HAP-1 (cell line): ENCODE measurements around the gene OGN.
A peak's percentile ranks its signal among the peaks of the same experiment; 100 is the strongest.
"Not testable (repeated sequence)": the region's sequence is repeated elsewhere in the genome, so short reads cannot be mapped to it uniquely, and the experiment has no call there.

Experiments
- DNase-seq, 2 experiments: peaks; one replicate each; pipeline ENCODE4 v3.0.0-alpha.2; 2016 to 2020; ENCODE audit warnings: low spot score in 2 of 2
- H3K27me3 ChIP-seq: fragments of 250-450 bp; sonication (Bioruptor Pico); 2 replicates; pipeline ENCODE4 v1.5.1; 2020; ENCODE audit warnings: low read depth, mild to moderate bottlenecking, moderate library complexity
- H3K36me3 ChIP-seq: fragments of 250-450 bp; sonication (Bioruptor Pico); replicated peaks from 2 replicates; pipeline ENCODE4 v1.5.1; 2020; ENCODE audit warnings: mild to moderate bottlenecking
- H3K4me1 ChIP-seq: fragments of 250-450 bp; sonication (Bioruptor Pico); 2 replicates; pipeline ENCODE4 v1.5.1; 2020; ENCODE audit warnings: mild to moderate bottlenecking
- H3K4me3 ChIP-seq: fragments of 250-450 bp; sonication (Bioruptor Pico); 2 replicates; pipeline ENCODE4 v1.5.1; 2020; ENCODE audit warnings: mild to moderate bottlenecking, moderate library complexity
- H3K9me3 ChIP-seq: fragments of 250-450 bp; sonication (Bioruptor Pico); 2 replicates; pipeline ENCODE4 v1.5.1; 2020; ENCODE audit warnings: mild to moderate bottlenecking, moderate library complexity
- in situ Hi-C: fragments of 300-500 bp; cut with MboI; formaldehyde crosslinking; loops from 3 replicates; pipeline ENCODE4 v1.14.3; 2020; ENCODE audit warnings: low sequenced_read_pairs, inconsistent platforms, mixed read lengths

Gene OGN

DNA sequence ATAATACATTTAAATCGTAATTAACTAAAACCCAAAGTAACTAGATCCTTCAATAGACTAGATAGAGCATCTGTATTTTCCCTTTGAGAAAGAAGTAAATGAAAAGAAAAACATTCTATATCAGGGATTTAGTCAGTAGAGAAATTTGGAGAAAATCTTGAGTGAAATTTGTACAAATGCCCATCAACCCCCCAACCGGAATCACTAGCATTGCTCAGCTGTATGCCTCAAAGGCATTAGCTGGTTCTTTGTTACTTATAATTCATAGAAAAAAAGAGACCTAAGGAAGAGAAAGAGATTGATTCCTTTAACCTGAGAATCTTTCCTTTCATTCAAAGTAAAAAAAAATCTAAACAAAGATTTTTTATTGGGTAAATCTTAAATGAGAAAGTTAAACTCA lies 19.2 kb upstream of the OGN start:
- in situ Hi-C loops, result no loop called here

DNA sequence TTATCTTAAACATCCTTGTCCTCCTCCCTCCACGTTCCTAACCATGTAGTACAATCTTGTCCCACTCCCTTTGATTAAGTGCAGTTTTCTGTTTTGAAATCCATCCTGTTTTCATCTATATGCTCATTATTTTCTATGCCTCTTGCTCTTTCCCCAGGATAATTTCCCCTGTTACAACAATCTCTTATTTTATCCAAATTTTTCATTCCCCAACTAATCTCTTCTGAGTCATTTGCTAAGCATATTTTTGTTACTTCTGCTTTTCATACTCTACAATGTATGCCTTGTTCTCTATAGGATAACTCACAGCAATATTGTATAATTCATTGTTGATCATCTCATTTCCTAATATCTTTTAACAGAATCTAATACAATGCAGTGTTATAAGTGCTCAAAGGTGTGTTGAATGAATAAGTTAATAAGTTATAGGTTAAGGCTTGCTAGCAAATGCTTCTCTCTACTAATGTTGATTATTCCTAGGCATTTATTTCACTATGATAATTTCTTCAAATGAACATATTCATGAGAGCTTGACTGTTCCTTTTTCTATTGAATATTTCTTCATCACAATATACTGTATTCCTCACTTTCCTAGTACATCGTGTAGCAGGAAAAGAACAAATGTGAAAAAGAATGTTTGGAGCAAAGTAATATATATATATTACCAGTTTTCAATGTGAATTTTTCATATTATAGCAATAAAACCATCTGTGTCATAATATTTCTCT lies 18.4 kb upstream of the OGN start:
- no peaks in the 10 kb centered on the region for H3K27me3 ChIP-seq
- no peak for DNase-seq
- H3K9me3 ChIP-seq, result no peaks in the 10 kb centered on the region
- H3K36me3 ChIP-seq, result no peaks in the 10 kb centered on the region
- H3K4me1 ChIP-seq, result peaks cover 11% of the 10 kb centered on the region
- no peak overlapping the region for H3K4me3 ChIP-seq
- in situ Hi-C loops, result no loop called here

More for the DNA sequence above, 19.2 kb upstream of the OGN start:
- no peak overlapping the region for H3K4me3 ChIP-seq
- H3K36me3 ChIP-seq, result no peaks in the 10 kb centered on the region
- H3K9me3 ChIP-seq, result no peaks in the 10 kb centered on the region
- peaks cover 11% of the 10 kb centered on the region for H3K4me1 ChIP-seq
- no peaks in the 10 kb centered on the region for H3K27me3 ChIP-seq
- DNase-seq, result peak in 1 of 2 experiments; percentile 31

DNA sequence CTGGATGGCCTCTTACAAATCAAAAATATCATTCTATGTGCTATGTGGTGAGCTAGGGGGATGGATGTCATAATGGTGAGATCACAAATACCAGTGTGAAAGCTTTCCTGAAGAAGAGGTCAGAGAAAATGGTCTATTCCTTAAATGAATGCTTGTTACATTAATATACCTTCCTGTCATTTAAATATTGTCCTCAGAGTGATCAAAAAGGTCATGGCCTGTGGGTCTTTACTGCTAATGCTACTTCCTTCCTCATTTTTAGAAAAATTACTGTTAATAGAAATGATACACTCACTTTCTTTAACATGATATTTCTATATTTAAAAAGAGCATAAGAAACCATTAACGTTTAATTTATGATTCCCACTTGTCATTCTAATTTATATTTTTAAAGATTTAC lies 10.2 kb upstream of the OGN start:
- H3K4me3 ChIP-seq, result no peak overlapping the region
- in situ Hi-C loops, result no loop called here
- DNase-seq, result no peak
- no peaks in the 10 kb centered on the region for H3K9me3 ChIP-seq
- no peaks in the 10 kb centered on the region for H3K27me3 ChIP-seq
- no peaks in the 10 kb centered on the region for H3K36me3 ChIP-seq
- peaks cover 11% of the 10 kb centered on the region for H3K4me1 ChIP-seq

DNA sequence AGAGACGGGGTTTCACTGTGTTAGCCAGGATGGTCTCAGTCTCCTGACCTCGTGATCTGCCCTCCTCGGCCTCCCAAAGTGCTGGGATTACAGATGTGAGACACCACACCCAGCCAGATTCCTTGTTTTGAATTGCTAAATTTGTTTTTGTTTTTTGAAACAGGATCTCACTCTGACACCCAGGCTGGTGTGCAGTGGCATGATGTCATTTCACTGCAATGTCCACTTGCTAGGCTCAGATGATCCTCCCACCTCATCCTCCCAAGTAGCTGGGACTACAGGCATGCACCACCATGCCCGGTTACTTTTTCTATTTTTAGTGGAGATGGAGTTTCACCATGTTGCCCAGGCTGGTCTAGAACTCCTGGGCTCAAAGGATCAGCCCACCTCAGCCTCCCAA lies 6.8 kb upstream of the OGN start:
- DNase-seq, in situ Hi-C loops, H3K27me3 ChIP-seq, H3K36me3 ChIP-seq, H3K9me3 ChIP-seq, H3K4me3 ChIP-seq: not testable (repeated sequence)
- peaks cover 11% of the 10 kb centered on the region for H3K4me1 ChIP-seq

DNA sequence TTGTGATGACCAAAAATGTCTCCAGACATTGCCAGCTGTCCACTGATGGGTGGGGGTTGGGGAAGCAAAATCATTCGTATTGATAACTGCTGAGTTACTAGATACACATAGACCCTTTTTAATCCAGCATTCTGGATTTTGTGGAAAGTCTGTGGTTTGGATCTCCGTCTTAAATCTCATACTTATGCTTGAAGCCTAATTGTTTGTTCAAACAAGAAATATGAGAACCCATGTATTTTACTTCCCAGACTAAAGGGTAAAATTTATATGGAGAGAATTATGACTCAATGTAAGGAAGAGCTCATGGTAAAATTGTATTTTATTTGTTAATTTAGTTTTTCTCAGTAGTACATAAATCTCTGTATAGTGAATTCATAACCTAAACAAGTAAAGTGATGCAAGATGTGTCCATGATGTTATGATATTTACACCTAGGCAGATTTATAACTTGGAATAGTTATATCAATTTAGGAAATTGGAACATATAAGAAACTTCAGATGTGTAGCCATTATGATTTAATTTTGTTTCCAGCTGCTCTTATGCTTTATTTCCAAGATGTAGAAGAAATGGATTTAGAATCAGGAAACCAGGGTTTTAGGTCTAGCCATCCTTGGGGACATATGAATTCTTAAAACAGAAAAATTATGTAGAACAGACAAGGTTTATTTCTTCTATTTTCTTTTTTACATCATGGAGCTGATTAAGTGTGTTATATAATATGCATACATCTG lies 4.5 kb upstream of the OGN start:
- in situ Hi-C loops, result no loop called here
- peaks cover 4% of the 10 kb centered on the region for H3K4me1 ChIP-seq
- no peaks in the 10 kb centered on the region for H3K36me3 ChIP-seq
- H3K9me3 ChIP-seq, result no peaks in the 10 kb centered on the region
- DNase-seq, result no peak
- no peaks in the 10 kb centered on the region for H3K27me3 ChIP-seq
- H3K4me3 ChIP-seq, result no peak overlapping the region

DNA sequence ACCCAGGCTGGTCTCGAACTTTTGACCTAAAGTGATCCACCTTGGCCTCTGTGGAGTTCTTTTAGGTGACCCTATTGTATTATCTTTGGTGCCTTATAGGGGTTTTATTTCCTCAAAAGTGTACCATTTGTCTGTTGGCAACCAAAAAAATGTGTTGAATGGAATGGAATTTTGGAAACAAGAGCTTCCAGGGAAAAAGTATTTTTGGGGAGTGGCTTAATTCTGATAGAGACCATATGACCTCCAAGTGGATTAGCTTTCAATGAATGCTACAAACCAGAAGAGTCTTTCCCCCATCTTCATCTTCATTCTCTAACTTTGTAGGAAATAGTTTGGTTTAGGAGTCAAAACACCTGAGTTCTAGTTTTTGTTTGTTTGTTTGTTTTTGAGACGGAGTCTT lies 3.4 kb upstream of the OGN start:
- Histone ChIP-seq H3K9me3 (no peaks in the 10 kb centered on the region), H3K4me1 (no peaks in the 10 kb centered on the region; the same call in 1 of the 2 replicates), H3K27me3 (no peaks in the 10 kb centered on the region), H3K4me3 (no peak overlapping the region), H3K36me3 (no peaks in the 10 kb centered on the region)
- in situ Hi-C loops, result no loop called here
- DNase-seq, result no peak

DNA sequence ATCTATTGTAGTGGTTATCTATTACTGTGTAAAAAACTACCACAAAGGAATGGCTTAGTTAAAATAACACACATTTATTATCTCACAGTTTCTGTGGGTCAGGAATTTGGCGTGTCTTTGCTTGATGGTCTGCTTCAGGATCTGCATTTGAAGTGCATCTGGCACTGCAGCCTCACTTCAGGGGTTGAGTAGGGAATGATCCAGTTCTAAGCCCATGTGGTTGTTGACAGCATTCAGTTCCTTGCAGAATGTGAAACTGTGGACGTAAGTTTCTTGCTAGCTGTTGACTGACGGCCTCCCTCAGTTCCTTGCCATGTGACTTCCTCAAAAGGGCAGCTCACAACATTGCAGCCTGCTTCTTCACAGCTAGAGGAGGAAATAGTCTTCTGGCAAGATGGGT lies 2.1 kb upstream of the OGN start:
- no peak for DNase-seq
- in situ Hi-C loops, result no loop called here
- no peaks in the 10 kb centered on the region for H3K36me3 ChIP-seq
- no peaks in the 10 kb centered on the region for H3K27me3 ChIP-seq
- H3K4me3 ChIP-seq, result no peak overlapping the region
- no peaks in the 10 kb centered on the region; the same call in 1 of the 2 replicates for H3K4me1 ChIP-seq
- no peaks in the 10 kb centered on the region for H3K9me3 ChIP-seq

DNA sequence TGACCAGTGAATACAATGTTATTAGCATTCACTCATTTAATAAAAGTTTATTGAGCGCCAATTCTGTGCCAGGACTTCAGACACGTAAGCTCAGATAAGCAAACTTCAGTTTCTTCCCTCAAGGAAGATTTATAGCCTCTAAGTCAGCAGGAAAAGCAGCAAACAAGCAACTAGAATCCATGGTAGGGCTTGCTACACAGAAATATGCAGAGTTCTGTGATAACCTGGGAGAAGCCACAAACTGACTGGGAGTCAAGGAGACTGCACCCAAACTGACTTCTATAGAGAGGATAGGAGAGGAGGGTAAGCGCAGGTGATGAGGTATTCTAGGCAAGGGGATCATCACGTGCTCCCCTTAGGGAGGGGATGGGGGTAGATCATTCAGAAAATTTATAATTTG lies 1.4 kb upstream of the OGN start:
- H3K4me1 ChIP-seq, result no peaks in the 10 kb centered on the region; the same call in 1 of the 2 replicates
- in situ Hi-C loops, result no loop called here
- no peak for DNase-seq
- no peak overlapping the region for H3K4me3 ChIP-seq
- H3K36me3 ChIP-seq, result no peaks in the 10 kb centered on the region
- H3K9me3 ChIP-seq, result no peaks in the 10 kb centered on the region
- no peaks in the 10 kb centered on the region for H3K27me3 ChIP-seq

DNA sequence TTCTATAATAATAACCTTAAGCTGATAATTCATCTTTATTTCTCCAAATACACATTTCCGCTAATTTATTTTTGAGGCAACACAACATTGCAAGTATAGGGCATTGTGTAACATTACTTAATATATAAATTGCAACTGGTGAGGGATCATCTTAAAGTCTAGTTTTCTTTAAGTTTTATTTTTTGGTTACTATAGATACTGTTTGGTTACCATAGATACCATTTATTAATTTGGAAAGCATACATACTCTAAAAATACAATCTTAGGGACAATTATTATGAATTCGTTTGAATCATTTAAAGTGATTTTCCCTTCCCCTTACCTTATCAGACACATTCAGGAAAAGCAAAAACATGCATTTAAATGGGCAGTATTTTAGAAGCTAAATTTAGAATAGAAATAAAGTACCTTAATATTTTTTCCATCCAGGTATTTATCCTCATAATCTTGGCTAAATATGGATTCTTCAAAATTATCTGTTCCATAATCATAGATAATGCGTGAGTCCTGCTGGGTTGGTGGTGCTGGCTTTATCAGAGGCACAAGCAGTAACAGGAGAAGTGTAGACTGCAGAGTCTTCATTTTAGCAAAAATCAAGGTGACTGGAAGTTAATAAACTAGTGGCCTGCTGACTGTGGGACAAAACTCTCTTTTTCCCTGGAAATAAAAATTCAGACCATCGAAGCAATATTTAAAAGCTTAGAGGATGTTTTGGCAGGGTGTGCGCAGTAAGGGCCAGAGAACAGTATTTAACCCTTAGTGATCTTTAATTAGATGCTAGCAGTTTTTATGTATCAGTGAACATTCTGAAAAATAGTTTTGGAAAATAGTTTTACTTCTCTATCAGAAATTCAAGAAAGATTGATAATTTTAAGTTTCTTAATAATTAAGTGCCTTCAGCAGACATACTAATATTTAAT lies 1.3 kb downstream of the OGN start:
- in situ Hi-C loops, result no loop called here
- Histone ChIP-seq H3K4me3 (no peak overlapping the region), H3K27me3 (no peaks in the 10 kb centered on the region), H3K36me3 (no peaks in the 10 kb centered on the region), H3K4me1 (no peaks in the 10 kb centered on the region; the same call in 1 of the 2 replicates), H3K9me3 (no peaks in the 10 kb centered on the region)
- DNase-seq, result no peak

DNA sequence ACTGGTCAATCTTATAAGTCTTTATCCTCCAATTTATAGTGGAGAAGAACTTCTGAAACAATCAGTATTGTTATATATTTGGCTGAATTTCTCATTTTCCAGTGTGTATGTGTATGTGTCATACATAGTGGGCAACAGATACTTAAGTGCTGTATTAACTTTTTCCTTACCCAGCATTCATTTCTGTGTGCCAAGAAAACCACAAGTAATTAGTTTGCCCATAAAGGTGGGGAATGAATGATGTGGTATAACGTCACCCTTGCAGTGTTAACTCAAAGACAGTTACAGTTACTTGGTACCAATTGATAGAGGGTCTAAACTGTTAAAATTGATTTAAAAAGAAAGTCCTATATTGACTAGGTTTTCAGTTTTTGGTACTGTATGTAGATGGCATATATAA lies 2.0 kb downstream of the OGN start:
- H3K27me3 ChIP-seq, result no peaks in the 10 kb centered on the region
- no peaks in the 10 kb centered on the region for H3K36me3 ChIP-seq
- DNase-seq, result no peak
- in situ Hi-C loops, result no loop called here
- no peaks in the 10 kb centered on the region for H3K9me3 ChIP-seq
- H3K4me3 ChIP-seq, result no peak overlapping the region
- H3K4me1 ChIP-seq, result no peaks in the 10 kb centered on the region; the same call in 1 of the 2 replicates

DNA sequence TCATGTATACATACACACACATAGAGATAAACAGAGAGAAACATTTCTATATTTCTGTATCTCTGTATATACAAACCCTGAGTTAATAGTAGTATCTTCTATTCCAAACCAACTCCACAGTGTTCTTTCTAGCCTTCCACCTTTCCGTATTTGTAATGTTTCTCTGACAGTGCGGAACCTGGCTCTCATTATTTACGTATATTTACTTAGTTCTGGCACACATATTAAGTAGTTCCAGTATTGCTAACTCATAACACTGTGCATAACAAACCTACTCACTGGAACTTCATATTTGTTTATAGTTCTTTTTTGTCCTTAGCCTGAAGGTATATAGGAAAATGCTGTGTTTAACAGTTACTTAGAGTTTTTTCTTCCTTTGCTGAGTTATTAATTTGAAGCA lies 6.5 kb downstream of the OGN start:
- in situ Hi-C loops, result no loop called here

DNA sequence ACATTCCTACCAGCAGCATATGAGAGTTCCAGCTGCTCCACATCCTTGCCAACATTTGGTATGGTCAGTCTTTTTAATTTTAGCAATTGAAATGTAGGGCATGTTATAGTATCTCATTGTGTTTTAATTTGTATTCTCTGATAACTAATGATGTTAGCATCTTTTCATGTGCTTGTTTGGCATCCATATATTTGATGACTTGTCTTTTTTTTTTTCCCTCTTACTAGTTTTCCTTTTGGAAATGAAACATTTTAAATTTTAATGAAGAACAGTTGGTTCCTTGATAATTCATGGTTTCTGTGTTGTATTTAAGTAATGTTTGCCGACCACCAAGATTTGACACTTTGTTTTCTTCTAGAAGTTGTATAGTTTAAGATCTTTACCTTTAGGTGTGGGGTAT lies 8.8 kb downstream of the OGN start:
- H3K4me1 ChIP-seq, result no peaks in the 10 kb centered on the region
- no peaks in the 10 kb centered on the region for H3K9me3 ChIP-seq
- H3K4me3 ChIP-seq, result no peak overlapping the region
- in situ Hi-C loops, result no loop called here
- no peaks in the 10 kb centered on the region for H3K36me3 ChIP-seq
- H3K27me3 ChIP-seq, result no peaks in the 10 kb centered on the region
- DNase-seq, result no peak

More for the DNA sequence above, 6.5 kb downstream of the OGN start:
- DNase-seq, result no peak
- no peaks in the 10 kb centered on the region for H3K9me3 ChIP-seq
- no peaks in the 10 kb centered on the region for H3K27me3 ChIP-seq
- H3K4me1 ChIP-seq, result no peaks in the 10 kb centered on the region
- H3K4me3 ChIP-seq, result no peak overlapping the region
- no peaks in the 10 kb centered on the region for H3K36me3 ChIP-seq

DNA sequence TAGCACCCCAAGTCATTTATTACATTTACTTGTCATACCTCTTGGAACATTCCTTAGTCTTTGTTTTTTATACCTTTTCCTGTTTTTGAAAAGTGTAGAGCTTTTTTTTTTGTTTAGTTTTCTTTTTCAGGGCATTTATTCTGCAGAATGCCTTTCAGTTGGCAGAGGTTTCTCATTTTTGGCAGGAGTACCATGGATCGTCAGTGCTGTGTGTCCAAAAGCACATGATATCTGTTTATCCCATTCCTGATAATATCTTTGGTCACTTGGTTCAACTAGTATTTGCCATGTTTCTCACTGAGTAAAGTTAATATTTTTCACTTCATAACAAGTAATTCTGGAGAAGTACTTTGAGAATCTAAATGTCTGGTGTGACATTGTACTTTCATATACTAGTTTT lies 10.7 kb downstream of the OGN start:
- in situ Hi-C loops, result no loop called here
- Histone ChIP-seq H3K27me3 (no peaks in the 10 kb centered on the region), H3K9me3 (no peaks in the 10 kb centered on the region), H3K36me3 (no peaks in the 10 kb centered on the region), H3K4me1 (no peaks in the 10 kb centered on the region), H3K4me3 (no peak overlapping the region)
- DNase-seq, result no peak

DNA sequence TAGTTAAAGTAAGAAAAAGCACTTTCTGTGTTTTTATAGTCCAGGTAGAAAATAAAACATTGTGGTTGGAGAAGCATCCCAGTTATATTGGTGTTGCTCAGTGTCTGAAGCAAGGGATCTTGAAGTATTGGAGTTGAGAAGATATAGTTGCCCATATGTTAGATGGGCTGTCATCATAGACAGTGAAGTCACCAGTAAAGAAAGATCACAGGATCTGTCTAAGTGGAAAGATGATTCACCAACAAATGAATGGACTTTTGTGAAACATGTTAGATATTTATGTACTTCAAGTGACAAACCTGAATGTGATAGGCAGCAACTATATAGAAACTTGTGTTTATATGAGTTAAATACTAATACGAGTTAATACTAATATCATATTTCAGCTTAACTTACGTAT lies 11.7 kb downstream of the OGN start:
- H3K4me3 ChIP-seq, result no peak overlapping the region
- no peaks in the 10 kb centered on the region for H3K4me1 ChIP-seq
- no peaks in the 10 kb centered on the region for H3K27me3 ChIP-seq
- no peaks in the 10 kb centered on the region for H3K9me3 ChIP-seq
- no peaks in the 10 kb centered on the region for H3K36me3 ChIP-seq
- in situ Hi-C loops, result no loop called here
- DNase-seq, result no peak
